A549 (cell line): ENCODE results near the gene DEFB119.

Source experiments
- CBX2 ChIP-seq: fragments of 200-600 bp; sonication (generic); IDR thresholded peaks from 2 replicates; pipeline ENCODE4 v1.6.1; 2016; ENCODE audit warnings: low read depth, mild to moderate bottlenecking, borderline replicate concordance
- EP300 ChIP-seq, 2 experiments: fragments of >200 bp; sonication (Bioruptor Twin); formaldehyde crosslinking; IDR thresholded peaks; 2 replicates in 1 of 2; 3 replicates in 1 of 2; pipeline ENCODE4 v1.6.1; 2016 to 2017
- ESRRA ChIP-seq: fragments of 150-350 bp; IDR thresholded peaks from 2 replicates; pipeline ENCODE4 v1.6.1; 2014; ENCODE audit warnings: mild to moderate bottlenecking, low read length, borderline replicate concordance
- JUN ChIP-seq, 2 experiments: fragments of >200 bp; sonication (Bioruptor Twin); formaldehyde crosslinking; IDR thresholded peaks; 2 replicates in 1 of 2; 3 replicates in 1 of 2; pipeline ENCODE4 v1.6.1; 2016 to 2017
- MAZ ChIP-seq: fragments of 150-350 bp; IDR thresholded peaks from 2 replicates; pipeline ENCODE4 v1.6.1; 2014; ENCODE audit warnings: antibody characterized with exemption, low read depth, low read length, borderline replicate concordance
- POLR2A ChIP-seq: IDR thresholded peaks from 2 replicates; pipeline ENCODE4 v1.6.1; 2012; ENCODE audit warnings: mild to moderate bottlenecking, low read length
- REST ChIP-seq: fragments of 200-600 bp; sonication (generic); IDR thresholded peaks from 2 replicates; pipeline ENCODE4 v1.6.1; 2016; ENCODE audit warnings: antibody characterized with exemption, mild to moderate bottlenecking, moderate library complexity
- SREBF2 ChIP-seq: fragments of 450-650 bp; IDR thresholded peaks from 2 replicates; pipeline ENCODE4 v1.6.1; 2014; ENCODE audit warnings: mild to moderate bottlenecking, moderate library complexity
- ZFP36 ChIP-seq: fragments of 450-650 bp; IDR thresholded peaks from 2 replicates; pipeline ENCODE4 v1.6.1; 2014; ENCODE audit warnings: borderline replicate concordance; ENCODE audit not compliant: partially characterized antibody
- TF ChIP-seq, protein P1 (sequence below): fragments of >200 bp; sonication (Bioruptor Twin); formaldehyde crosslinking; IDR thresholded peaks from 3 replicates; pipeline ENCODE4 v1.5.1; 2016
- TF ChIP-seq, protein P2 (sequence below): IDR thresholded peaks from 2 replicates; pipeline ENCODE4 v1.6.1; 2012

GRCh38 chr20:31390490-31390889 is at the start of gene DEFB119:
- TF ChIP-seq EP300 (IDR thresholded peaks at IDR 0.05) (no peak), POLR2A (no peak), CBX2 (no peak), REST (no peak), MAZ (no peak), ESRRA (no peak), SREBF2 (no peak), ZFP36 (no peak), JUN (IDR thresholded peaks at IDR 0.05) (no peak)
- TF ChIP-seq, protein P1, sequence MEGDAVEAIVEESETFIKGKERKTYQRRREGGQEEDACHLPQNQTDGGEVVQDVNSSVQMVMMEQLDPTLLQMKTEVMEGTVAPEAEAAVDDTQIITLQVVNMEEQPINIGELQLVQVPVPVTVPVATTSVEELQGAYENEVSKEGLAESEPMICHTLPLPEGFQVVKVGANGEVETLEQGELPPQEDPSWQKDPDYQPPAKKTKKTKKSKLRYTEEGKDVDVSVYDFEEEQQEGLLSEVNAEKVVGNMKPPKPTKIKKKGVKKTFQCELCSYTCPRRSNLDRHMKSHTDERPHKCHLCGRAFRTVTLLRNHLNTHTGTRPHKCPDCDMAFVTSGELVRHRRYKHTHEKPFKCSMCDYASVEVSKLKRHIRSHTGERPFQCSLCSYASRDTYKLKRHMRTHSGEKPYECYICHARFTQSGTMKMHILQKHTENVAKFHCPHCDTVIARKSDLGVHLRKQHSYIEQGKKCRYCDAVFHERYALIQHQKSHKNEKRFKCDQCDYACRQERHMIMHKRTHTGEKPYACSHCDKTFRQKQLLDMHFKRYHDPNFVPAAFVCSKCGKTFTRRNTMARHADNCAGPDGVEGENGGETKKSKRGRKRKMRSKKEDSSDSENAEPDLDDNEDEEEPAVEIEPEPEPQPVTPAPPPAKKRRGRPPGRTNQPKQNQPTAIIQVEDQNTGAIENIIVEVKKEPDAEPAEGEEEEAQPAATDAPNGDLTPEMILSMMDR, result no peak
- TF ChIP-seq, protein P2, sequence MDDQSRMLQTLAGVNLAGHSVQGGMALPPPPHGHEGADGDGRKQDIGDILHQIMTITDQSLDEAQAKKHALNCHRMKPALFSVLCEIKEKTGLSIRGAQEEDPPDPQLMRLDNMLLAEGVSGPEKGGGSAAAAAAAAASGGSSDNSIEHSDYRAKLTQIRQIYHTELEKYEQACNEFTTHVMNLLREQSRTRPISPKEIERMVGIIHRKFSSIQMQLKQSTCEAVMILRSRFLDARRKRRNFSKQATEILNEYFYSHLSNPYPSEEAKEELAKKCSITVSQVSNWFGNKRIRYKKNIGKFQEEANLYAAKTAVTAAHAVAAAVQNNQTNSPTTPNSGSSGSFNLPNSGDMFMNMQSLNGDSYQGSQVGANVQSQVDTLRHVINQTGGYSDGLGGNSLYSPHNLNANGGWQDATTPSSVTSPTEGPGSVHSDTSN, result no peak
